Stimulated activated CD8-positive, alpha-beta memory T cell treated with anti-CD3 and anti-CD28 coated beads, Interleukin-15, amount 100 ng/mL, for 1 hour (primary cell): ENCODE data around the gene KIAA0513.
"Not testable (repeated sequence)": the region's sequence is repeated elsewhere in the genome, so short reads cannot be mapped to it uniquely, and the experiment has no call there.

Source experiments
- DNase-seq: peaks from one replicate; pipeline ENCODE4 v3.0.0-alpha.2; 2020; ENCODE audit warnings: low read depth

KIAA0513 gene

GRCh38 chr16:85029981-85030401, 2.4 kb downstream of the KIAA0513 start:
- DNase-seq, result no peak

- DNase-seq, result no peak
Observed at GRCh38 chr16:85031451-85031850, 3.9 kb downstream of the KIAA0513 start.

GRCh38 chr16:85032187-85032586, 4.6 kb downstream of the KIAA0513 start:
- not testable (repeated sequence) for DNase-seq

- no peak for DNase-seq
Observed at GRCh38 chr16:85033171-85033570, 5.6 kb downstream of the KIAA0513 start.

- no peak for DNase-seq
Observed at GRCh38 chr16:85034591-85035433, 7.2 kb downstream of the KIAA0513 start.

- no peak for DNase-seq
Observed at GRCh38 chr16:85036236-85037049, 8.8 kb downstream of the KIAA0513 start.

GRCh38 chr16:85037050-85037410, 9.4 kb downstream of the KIAA0513 start:
- DNase-seq, result no peak

- no peak for DNase-seq
Observed at GRCh38 chr16:85037721-85038120, 10.1 kb downstream of the KIAA0513 start.

GRCh38 chr16:85040685-85041084, 13.1 kb downstream of the KIAA0513 start:
- DNase-seq, result no peak

GRCh38 chr16:85041219-85042166, 13.9 kb downstream of the KIAA0513 start:
- DNase-seq, result no peak

GRCh38 chr16:85042167-85042526, 14.6 kb downstream of the KIAA0513 start:
- no peak for DNase-seq

- no peak for DNase-seq
Observed at GRCh38 chr16:85042606-85043005, 15.0 kb downstream of the KIAA0513 start.

GRCh38 chr16:85045077-85045476, 17.5 kb downstream of the KIAA0513 start:
- DNase-seq, result no peak

- DNase-seq, result no peak
Observed at GRCh38 chr16:85045641-85046471, 18.3 kb downstream of the KIAA0513 start.

- DNase-seq, result no peak
Observed at GRCh38 chr16:85046472-85046916, 18.9 kb downstream of the KIAA0513 start.

GRCh38 chr16:85046931-85047866, 19.6 kb downstream of the KIAA0513 start:
- DNase-seq, result no peak

- DNase-seq, result no peak
Observed at GRCh38 chr16:85047867-85048455, 20.4 kb downstream of the KIAA0513 start.

GRCh38 chr16:85048921-85049562, 21.4 kb downstream of the KIAA0513 start:
- DNase-seq, result no peak

GRCh38 chr16:85049706-85050305, 22.2 kb downstream of the KIAA0513 start:
- no peak for DNase-seq
